Measurements from ENCODE around the gene EMC9.

Gene EMC9

GRCh38 chr14:24156840-24157239, 15.4 kb upstream of the EMC9 start:
- H3K4me3 ChIP-seq (replicated peaks; ENCODE audit: low read depth, low read length) = no peak overlapping the region
- H3K27me3 ChIP-seq (replicated peaks; ENCODE audit: control insufficient read depth, insufficient read depth, low read length) = no peaks in the 10 kb centered on the region
- peaks cover 37% of the 10 kb centered on the region for H3K36me3 ChIP-seq (ENCODE audit: control insufficient read depth, insufficient read depth, low read length)
- DNase-seq (ENCODE audit: extremely low read depth, insufficient read length) = no peak
- no peak for TF ChIP-seq CTCF (IDR thresholded peaks at IDR 0.05; ENCODE audit: insufficient read depth, low read length, poor library complexity, severe bottlenecking)

- Histone ChIP-seq H3K4me3 (replicated peaks; ENCODE audit: low read depth, low read length) (no peak overlapping the region), H3K27me3 (replicated peaks; ENCODE audit: control insufficient read depth, insufficient read depth, low read length) (no peaks in the 10 kb centered on the region), H3K36me3 (ENCODE audit: control insufficient read depth, insufficient read depth, low read length) (peaks cover 51% of the 10 kb centered on the region)
- TF ChIP-seq CTCF (IDR thresholded peaks at IDR 0.05; ENCODE audit: insufficient read depth, low read length, poor library complexity, severe bottlenecking) = no peak
- DNase-seq (ENCODE audit: extremely low read depth, insufficient read length) = no peak
Observed at GRCh38 chr14:24155100-24155499, 13.7 kb upstream of the EMC9 start.

- TF ChIP-seq CTCF (IDR thresholded peaks at IDR 0.05; ENCODE audit: insufficient read depth, low read length, poor library complexity, severe bottlenecking) = no peak
- DNase-seq (ENCODE audit: extremely low read depth, insufficient read length) = no peak
- Histone ChIP-seq H3K27me3 (replicated peaks; ENCODE audit: control insufficient read depth, insufficient read depth, low read length) (no peaks in the 10 kb centered on the region), H3K4me3 (replicated peaks; ENCODE audit: low read depth, low read length) (no peak overlapping the region), H3K36me3 (ENCODE audit: control insufficient read depth, insufficient read depth, low read length) (peaks cover 36% of the 10 kb centered on the region)
Observed at GRCh38 chr14:24151404-24152080, 10.2 kb upstream of the EMC9 start.

- no peak for DNase-seq (ENCODE audit: extremely low read depth, insufficient read length)
- no peak for TF ChIP-seq CTCF (IDR thresholded peaks at IDR 0.05; ENCODE audit: insufficient read depth, low read length, poor library complexity, severe bottlenecking)
- Histone ChIP-seq H3K36me3 (ENCODE audit: control insufficient read depth, insufficient read depth, low read length) (peaks cover 33% of the 10 kb centered on the region), H3K27me3 (replicated peaks; ENCODE audit: control insufficient read depth, insufficient read depth, low read length) (no peaks in the 10 kb centered on the region), H3K4me3 (replicated peaks; ENCODE audit: low read depth, low read length) (no peak overlapping the region)
Observed at GRCh38 chr14:24150993-24151392, 9.6 kb upstream of the EMC9 start.

- H3K27me3 ChIP-seq (replicated peaks; ENCODE audit: control insufficient read depth, insufficient read depth, low read length) = no peaks in the 10 kb centered on the region
- no peak for DNase-seq (ENCODE audit: extremely low read depth, insufficient read length)
- no peak overlapping the region for H3K4me3 ChIP-seq (replicated peaks; ENCODE audit: low read depth, low read length)
- peaks cover 32% of the 10 kb centered on the region for H3K36me3 ChIP-seq (ENCODE audit: control insufficient read depth, insufficient read depth, low read length)
- no peak for TF ChIP-seq CTCF (IDR thresholded peaks at IDR 0.05; ENCODE audit: insufficient read depth, low read length, poor library complexity, severe bottlenecking)
Observed at GRCh38 chr14:24150567-24150966, 9.2 kb upstream of the EMC9 start.

GRCh38 chr14:24150061-24150460, 8.7 kb upstream of the EMC9 start:
- peaks cover 31% of the 10 kb centered on the region for H3K36me3 ChIP-seq (ENCODE audit: control insufficient read depth, insufficient read depth, low read length)
- no peak for TF ChIP-seq CTCF (IDR thresholded peaks at IDR 0.05; ENCODE audit: insufficient read depth, low read length, poor library complexity, severe bottlenecking)
- no peaks in the 10 kb centered on the region for H3K27me3 ChIP-seq (replicated peaks; ENCODE audit: control insufficient read depth, insufficient read depth, low read length)
- no peak for DNase-seq (ENCODE audit: extremely low read depth, insufficient read length)
- H3K4me3 ChIP-seq (replicated peaks; ENCODE audit: low read depth, low read length) = no peak overlapping the region

All from GM06990 (cell line).